HFFc6 (cell line): ENCODE measurements around the gene NLRP10. TPM values are rescaled to one million over a fixed set of nuclear protein-coding genes. Genes with fewer than 3 reads are reported as not detected.

Experiments
- DNase-seq: peaks from one replicate; pipeline ENCODE4 v3.0.0-alpha.2; 2018
- H3K27ac Mint-ChIP-seq: 2 replicates; pipeline ENCODE4 v1.8.0; 2020; ENCODE audit warnings: mild to moderate bottlenecking, mixed read lengths
- H3K27me3 Mint-ChIP-seq: 2 replicates; pipeline ENCODE4 v1.8.0; 2021; ENCODE audit warnings: mild to moderate bottlenecking, moderate library complexity, mixed read lengths; ENCODE audit not compliant: insufficient read depth
- H3K36me3 Mint-ChIP-seq: 2 replicates; pipeline ENCODE4 v1.8.0; 2021; ENCODE audit warnings: low read depth, mixed read lengths
- H3K4me1 Mint-ChIP-seq: 2 replicates; pipeline ENCODE4 v1.8.0; 2020; ENCODE audit warnings: low read depth, mixed read lengths
- H3K4me3 Mint-ChIP-seq: 2 replicates; pipeline ENCODE4 v1.8.0; 2020; ENCODE audit warnings: mild to moderate bottlenecking, moderate library complexity, mixed read lengths
- H3K9me3 Mint-ChIP-seq: 2 replicates; pipeline ENCODE4 v1.8.0; 2020; ENCODE audit warnings: mild to moderate bottlenecking, mixed read lengths
- total RNA-seq, 6 experiments: library from RNA; stranded (reverse); fragmentation: NEBNext Ultra II Directional; extraction: Animal tissue kit (Norgen Biotek cat#: 25700); gene quantifications; 2 replicates in 1 of 6; 3 replicates in 5 of 6; pipeline ENCODE4 v1.2.3, GENCODE V29; 2021
- TF ChIP-seq, protein P1 (sequence below): fragments of 200-600 bp; sonication (generic); IDR thresholded peaks from 2 replicates; pipeline ENCODE4 v1.5.0; 2021; ENCODE audit warnings: antibody characterized with exemption, mild to moderate bottlenecking

The NLRP10 gene
- total RNA-seq, 6 experiments from 2014 or later, result 5.9 to 23.8 (median 7.5) TPM

DNA sequence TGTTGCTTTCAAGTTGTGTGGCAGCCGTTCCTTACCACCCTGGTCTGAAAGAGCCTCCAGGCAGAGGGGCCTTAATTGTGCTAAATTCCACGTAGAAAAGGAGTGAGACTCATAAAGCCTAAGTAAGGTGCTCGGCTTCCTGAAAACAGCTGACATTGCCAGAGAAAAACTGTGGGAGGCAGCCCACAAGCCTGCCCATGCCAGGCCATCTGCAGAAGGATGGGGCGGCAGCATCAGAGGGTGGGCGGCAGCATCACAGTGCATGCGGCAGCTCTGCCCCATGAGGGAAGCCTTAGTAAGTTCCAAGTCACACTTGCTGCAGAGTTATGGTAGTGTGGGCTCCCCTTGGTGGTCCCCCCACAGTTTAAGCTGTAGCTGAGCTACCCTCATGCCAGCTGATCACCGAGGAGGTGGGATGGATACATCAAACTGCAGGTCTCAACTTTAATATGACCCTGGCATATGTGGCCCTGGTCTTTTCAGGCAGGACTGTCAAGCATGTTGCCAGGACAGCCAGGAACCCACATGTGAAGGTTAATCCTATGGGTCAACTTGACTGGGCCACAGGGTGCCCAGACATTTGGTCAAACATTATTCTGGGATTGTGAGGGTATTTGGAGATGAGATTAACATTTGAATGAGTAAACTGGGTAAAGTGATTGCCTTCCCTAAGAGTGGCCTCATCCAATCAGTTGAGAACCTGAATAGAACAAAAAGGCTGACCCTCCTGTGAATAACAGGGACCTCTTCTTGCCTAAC lies 18.8 kb upstream of the NLRP10 start:
- TF ChIP-seq, protein P1, sequence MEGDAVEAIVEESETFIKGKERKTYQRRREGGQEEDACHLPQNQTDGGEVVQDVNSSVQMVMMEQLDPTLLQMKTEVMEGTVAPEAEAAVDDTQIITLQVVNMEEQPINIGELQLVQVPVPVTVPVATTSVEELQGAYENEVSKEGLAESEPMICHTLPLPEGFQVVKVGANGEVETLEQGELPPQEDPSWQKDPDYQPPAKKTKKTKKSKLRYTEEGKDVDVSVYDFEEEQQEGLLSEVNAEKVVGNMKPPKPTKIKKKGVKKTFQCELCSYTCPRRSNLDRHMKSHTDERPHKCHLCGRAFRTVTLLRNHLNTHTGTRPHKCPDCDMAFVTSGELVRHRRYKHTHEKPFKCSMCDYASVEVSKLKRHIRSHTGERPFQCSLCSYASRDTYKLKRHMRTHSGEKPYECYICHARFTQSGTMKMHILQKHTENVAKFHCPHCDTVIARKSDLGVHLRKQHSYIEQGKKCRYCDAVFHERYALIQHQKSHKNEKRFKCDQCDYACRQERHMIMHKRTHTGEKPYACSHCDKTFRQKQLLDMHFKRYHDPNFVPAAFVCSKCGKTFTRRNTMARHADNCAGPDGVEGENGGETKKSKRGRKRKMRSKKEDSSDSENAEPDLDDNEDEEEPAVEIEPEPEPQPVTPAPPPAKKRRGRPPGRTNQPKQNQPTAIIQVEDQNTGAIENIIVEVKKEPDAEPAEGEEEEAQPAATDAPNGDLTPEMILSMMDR, result no peak
- H3K4me3 Mint-ChIP-seq, result no peak overlapping the region

DNA sequence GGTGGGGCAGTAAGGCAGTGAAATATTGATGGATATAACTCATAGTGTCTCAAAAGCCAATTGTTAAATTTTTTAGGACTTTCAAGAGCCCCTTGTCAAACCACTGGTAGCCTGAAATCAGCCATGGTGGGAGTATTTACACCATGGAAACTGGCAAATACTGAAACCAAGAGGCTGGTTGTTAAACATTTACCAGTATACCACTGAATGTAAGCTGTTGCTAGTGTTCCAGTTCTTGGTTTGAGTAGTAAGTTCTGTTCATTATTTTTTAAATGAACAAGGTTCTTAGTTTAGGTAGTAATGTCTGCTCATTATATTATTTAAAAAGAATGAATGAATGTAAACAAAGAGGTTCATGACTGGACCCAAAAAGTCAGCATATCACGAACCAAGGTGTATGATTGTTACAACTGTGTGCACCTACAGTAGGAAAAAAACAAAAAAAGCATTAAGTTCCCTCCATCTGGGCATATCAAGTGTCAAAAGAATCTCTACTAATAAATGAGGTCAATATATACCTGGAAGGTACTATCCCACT lies 17.4 kb upstream of the NLRP10 start:
- DNase-seq, result no peak
- no peak overlapping the region for H3K4me3 Mint-ChIP-seq
- H3K27ac Mint-ChIP-seq, result no peak overlapping the region
- peaks cover under 1% of the 10 kb centered on the region for H3K27me3 Mint-ChIP-seq
- TF ChIP-seq, protein P1, result no peak
- peaks cover 47% of the 10 kb centered on the region for H3K4me1 Mint-ChIP-seq
- H3K36me3 Mint-ChIP-seq, result peaks cover 9% of the 10 kb centered on the region
- no peaks in the 10 kb centered on the region for H3K9me3 Mint-ChIP-seq

More for the DNA sequence above, 18.8 kb upstream of the NLRP10 start:
- peaks cover 46% of the 10 kb centered on the region for H3K4me1 Mint-ChIP-seq
- no peak for DNase-seq
- H3K27me3 Mint-ChIP-seq, result no peaks in the 10 kb centered on the region; the same call in 1 of the 2 replicates
- H3K36me3 Mint-ChIP-seq, result peaks cover 22% of the 10 kb centered on the region
- no peak overlapping the region for H3K27ac Mint-ChIP-seq
- H3K9me3 Mint-ChIP-seq, result no peaks in the 10 kb centered on the region

DNA sequence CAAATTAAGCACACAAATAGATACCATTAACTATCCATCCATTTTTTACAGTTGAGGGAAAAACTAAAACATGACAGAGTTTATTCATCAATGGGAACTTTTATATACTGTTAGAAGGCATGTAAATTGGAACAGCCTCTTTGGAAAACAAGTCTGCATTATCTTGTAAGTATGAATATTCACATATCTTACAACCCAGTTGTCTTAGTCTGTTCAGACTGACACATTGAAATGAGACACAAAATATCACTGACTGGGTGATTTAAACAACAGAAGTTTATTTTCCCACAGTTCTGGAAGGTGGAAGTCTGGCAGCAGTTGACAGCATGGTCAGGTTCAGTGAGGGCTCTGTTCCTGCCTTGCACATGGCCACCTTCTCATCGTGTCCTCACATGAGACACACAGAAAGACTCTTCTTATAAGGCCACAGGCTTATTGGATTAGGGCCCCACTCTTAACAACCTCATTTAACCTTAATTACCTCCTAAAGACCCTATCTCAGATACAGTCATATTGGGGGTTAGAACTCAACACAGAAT lies 16.4 kb upstream of the NLRP10 start:
- Mint-ChIP-seq H3K4me1 (peaks cover 53% of the 10 kb centered on the region), H3K27me3 (peaks cover 1% of the 10 kb centered on the region), H3K9me3 (no peaks in the 10 kb centered on the region), H3K27ac (peak overlapping the region; percentile 33; the same call in 1 of the 2 replicates), H3K36me3 (peaks cover 6% of the 10 kb centered on the region; the same call in 1 of the 2 replicates), H3K4me3 (no peak overlapping the region)
- no peak for DNase-seq
- TF ChIP-seq, protein P1, result no peak

DNA sequence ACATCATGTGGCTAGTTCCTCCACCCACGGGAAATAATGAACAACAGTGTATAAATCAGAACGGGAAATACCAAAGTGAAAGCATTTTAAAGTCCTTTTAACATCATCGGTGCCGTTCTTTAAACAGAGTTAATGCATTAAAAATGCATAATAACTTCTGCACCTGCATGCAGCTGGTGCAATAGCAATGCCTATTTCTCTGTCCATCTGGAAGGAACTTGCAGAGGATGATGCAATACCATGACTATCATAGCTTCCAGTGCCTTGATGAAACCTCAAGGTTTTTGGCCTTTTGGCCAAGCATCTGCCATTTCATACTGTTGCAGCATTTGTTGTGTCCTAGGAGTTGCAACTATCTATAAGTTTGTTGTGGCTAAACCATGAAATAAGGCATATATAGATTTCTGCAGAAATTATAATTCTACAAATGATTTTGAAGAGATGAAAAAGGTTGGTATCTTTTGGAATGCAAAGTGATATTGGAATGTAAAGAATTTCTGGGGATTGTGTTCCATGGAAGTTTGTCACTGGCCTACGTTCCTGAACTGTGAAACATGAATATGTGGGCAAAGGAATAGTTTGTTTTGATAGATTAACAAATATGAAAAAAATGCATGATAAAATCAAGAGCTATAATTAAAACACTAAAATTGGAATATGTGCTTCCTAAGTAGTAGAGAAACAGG lies 12.1 kb upstream of the NLRP10 start:
- TF ChIP-seq, protein P1, result no peak
- Mint-ChIP-seq H3K36me3 (peaks cover 6% of the 10 kb centered on the region; the same call in 1 of the 2 replicates), H3K4me3 (peak overlapping the region; percentile 67), H3K9me3 (no peaks in the 10 kb centered on the region), H3K27me3 (peaks cover 1% of the 10 kb centered on the region; the same call in 1 of the 2 replicates), H3K4me1 (peaks cover 66% of the 10 kb centered on the region), H3K27ac (peak overlapping the region; percentile 78)
- peak; percentile 87 for DNase-seq

DNA sequence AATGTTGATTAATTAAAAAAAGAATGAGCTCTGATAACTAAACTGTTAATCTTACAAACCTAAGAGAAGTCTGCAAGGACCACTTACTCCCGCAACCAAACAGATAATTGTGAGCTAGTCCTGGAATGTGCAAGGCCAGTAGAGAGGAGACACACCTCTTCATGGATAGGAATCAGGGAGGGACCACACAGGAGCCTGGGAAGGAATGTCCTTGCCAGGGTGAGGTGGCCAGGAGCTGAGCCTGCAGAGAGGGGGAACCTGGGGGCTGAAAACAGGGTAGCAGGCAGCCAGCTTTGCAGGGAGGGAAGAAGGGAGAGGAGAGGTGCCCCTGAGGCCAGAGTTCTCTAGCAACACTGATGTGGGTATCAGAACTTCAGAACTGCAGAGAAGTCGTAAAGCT lies 9.4 kb upstream of the NLRP10 start:
- Mint-ChIP-seq H3K4me1 (peaks cover 72% of the 10 kb centered on the region), H3K27ac (peak overlapping the region; percentile 82), H3K27me3 (peaks cover 1% of the 10 kb centered on the region; the same call in 1 of the 2 replicates), H3K36me3 (peaks cover 10% of the 10 kb centered on the region; the same call in 1 of the 2 replicates), H3K4me3 (no peak overlapping the region; the same call in 1 of the 2 replicates), H3K9me3 (no peaks in the 10 kb centered on the region)
- DNase-seq, result no peak
- TF ChIP-seq, protein P1, result no peak
